SK-N-SH (cell line): ENCODE data around the gene ZNF540. TPM values are rescaled to one million over a fixed set of nuclear protein-coding genes. Genes with fewer than 3 reads are reported as not detected.

ENCODE experiments used
- CTCF ChIA-PET: fragments of 300-600, 350-600 bp; formaldehyde crosslinking; extraction: SDS; loops from one replicate; lab custom pipeline; 2021; lab: Yijun Ruan, JAX
- POLR2A ChIA-PET: fragments of 350-600 bp; sonication (Branson Sonifier 250); formaldehyde crosslinking; extraction: SDS; loops from one replicate; lab custom pipeline; 2020; ENCODE audit warnings: antibody characterized with exemption, inconsistent platforms; lab: Yijun Ruan, JAX
- DNase-seq: peaks from one replicate; pipeline ENCODE4 v3.0.0; 2012
- H2AFZ ChIP-seq: fragments of 200-600 bp; sonication (generic); 2 replicates; pipeline ENCODE4 v1.8.1; 2016; ENCODE audit warnings: antibody characterized with exemption, mild to moderate bottlenecking, low read depth
- H3F3A ChIP-seq: fragments of 200-600 bp; sonication (generic); replicated peaks from 2 replicates; pipeline ENCODE3; 2016; ENCODE audit warnings: antibody characterized with exemption, mild to moderate bottlenecking; ENCODE audit not compliant: insufficient read depth
- H3K27ac ChIP-seq, 2 experiments: fragments of 200-500 bp in 1 of 2; fragments of 200-600 bp in 1 of 2; sonication (Bioruptor generic) in 1 of 2; sonication (generic), shearing (Covaris generic) in 1 of 2; 2 replicates each; pipeline versions ENCODE4 v1.5.1 to v1.6.1; 2014 to 2016; ENCODE audit warnings: low read depth in 2 of 2, inconsistent platforms in 1 of 2, low read length in 1 of 2, mild to moderate bottlenecking in 1 of 2, mixed read lengths in 1 of 2
- H3K27me3 ChIP-seq: fragments of 200-600 bp; sonication (generic), shearing (Covaris generic); 2 replicates; pipeline ENCODE4 v1.6.1; 2016; ENCODE audit warnings: mixed run types; ENCODE audit not compliant: insufficient read depth
- H3K36me3 ChIP-seq, 2 experiments: fragments of 200-500 bp in 1 of 2; fragments of 200-600 bp in 1 of 2; sonication (Bioruptor generic) in 1 of 2; sonication (generic) in 1 of 2; replicated peaks in 1 of 2; 2 replicates each; pipeline versions ENCODE3 to v1.5.1; 2014 to 2016; ENCODE audit warnings: low read length in 1 of 2, mild to moderate bottlenecking in 1 of 2; ENCODE audit not compliant: insufficient read depth in 2 of 2, control insufficient read depth in 1 of 2
- H3K4me1 ChIP-seq, 2 experiments: fragments of 200-500 bp in 1 of 2; fragments of 200-600 bp in 1 of 2; sonication (Bioruptor generic) in 1 of 2; sonication (generic), shearing (Covaris generic) in 1 of 2; 2 replicates each; pipeline versions ENCODE4 v1.5.1 to v1.6.1; 2014 to 2016; ENCODE audit warnings: low read depth in 1 of 2, low read length in 1 of 2, mixed run types in 1 of 2; ENCODE audit not compliant: insufficient read depth in 2 of 2, control insufficient read depth in 1 of 2
- H3K4me2 ChIP-seq: fragments of 200-600 bp; sonication (generic), shearing (Covaris generic); 2 replicates; pipeline ENCODE4 v1.6.1; 2017; ENCODE audit warnings: mixed run types
- H3K4me3 ChIP-seq, 2 experiments: fragments of 200-500 bp in 1 of 2; fragments of 200-600 bp in 1 of 2; sonication (Bioruptor generic) in 1 of 2; sonication (generic), shearing (Covaris generic) in 1 of 2; 2 replicates each; pipeline versions ENCODE4 v1.5.1 to v1.8.1; 2014 to 2016; ENCODE audit warnings: low read depth in 2 of 2, inconsistent platforms in 1 of 2, low read length in 1 of 2, mild to moderate bottlenecking in 1 of 2, mixed read lengths in 1 of 2, moderate library complexity in 1 of 2
- H3K79me2 ChIP-seq: fragments of 200-600 bp; sonication (generic); 2 replicates; pipeline ENCODE4 v1.8.1; 2017; ENCODE audit warnings: mild to moderate bottlenecking; ENCODE audit not compliant: insufficient read depth
- H3K9ac ChIP-seq: fragments of 200-600 bp; sonication (generic); 2 replicates; pipeline ENCODE4 v1.6.1; 2017; ENCODE audit warnings: mixed run types
- H3K9me2 ChIP-seq: fragments of 200-600 bp; sonication (generic); 2 replicates; pipeline ENCODE4 v1.6.1; 2017; ENCODE audit warnings: mixed run types
- H3K9me3 ChIP-seq: fragments of 200-600 bp; sonication (generic); 2 replicates; pipeline ENCODE4 v1.6.1; 2017; ENCODE audit warnings: mixed run types, mild to moderate bottlenecking, moderate library complexity
- H4K20me1 ChIP-seq: fragments of 200-600 bp; sonication (generic); 2 replicates; pipeline ENCODE4 v1.6.1; 2017; ENCODE audit warnings: mild to moderate bottlenecking, mixed run types; ENCODE audit not compliant: insufficient read depth
- CTCF ChIP-seq: fragments of 200-600 bp; sonication (generic); IDR thresholded peaks from 2 replicates; pipeline ENCODE4 v1.6.1; 2017; ENCODE audit warnings: antibody characterized with exemption, mild to moderate bottlenecking, moderate library complexity
- EZH2phosphoT487 ChIP-seq: fragments of 200-600 bp; sonication (generic); IDR thresholded peaks from 2 replicates; pipeline ENCODE4 v1.6.1; 2017; ENCODE audit warnings: low read depth, mixed run types, mild to moderate bottlenecking, antibody characterized with exemption, moderate library complexity, borderline replicate concordance
- FOSL2 ChIP-seq: IDR thresholded peaks from 2 replicates; pipeline ENCODE4 v1.4.0; 2012; ENCODE audit warnings: low read depth, mild to moderate bottlenecking, moderate library complexity, borderline replicate concordance
- FOXJ3 ChIP-seq: sonication (generic); formaldehyde crosslinking; IDR thresholded peaks from 2 replicates; pipeline ENCODE4 v1.5.1; 2020; ENCODE audit warnings: mild to moderate bottlenecking, missing genetic modification reagents
- GABPA ChIP-seq: IDR thresholded peaks from 2 replicates; pipeline ENCODE4 v1.4.0; 2012; ENCODE audit warnings: low read depth, mild to moderate bottlenecking
- GATA2 ChIP-seq: sonication (generic); formaldehyde crosslinking; IDR thresholded peaks from 2 replicates; pipeline ENCODE4 v1.5.0; 2020; ENCODE audit warnings: mild to moderate bottlenecking, missing genetic modification reagents
- MAX ChIP-seq: IDR thresholded peaks from 2 replicates; pipeline ENCODE4 v1.4.0; 2012; ENCODE audit warnings: low read depth
- MEF2A ChIP-seq: IDR thresholded peaks from 2 replicates; pipeline ENCODE4 v1.4.0; 2012; ENCODE audit warnings: low read depth, borderline replicate concordance
- MXI1 ChIP-seq: IDR thresholded peaks from 2 replicates; pipeline ENCODE4 v1.6.1; 2012; ENCODE audit warnings: mild to moderate bottlenecking, low read depth, low read length, improper control_type of control experiment
- NFIC ChIP-seq: IDR thresholded peaks from 2 replicates; pipeline ENCODE4 v1.4.0; 2012; ENCODE audit warnings: borderline replicate concordance
- NRF1 ChIP-seq: IDR thresholded peaks from 2 replicates; pipeline ENCODE4 v1.6.1; 2012; ENCODE audit warnings: low read depth, mild to moderate bottlenecking, low read length
- PBX3 ChIP-seq: IDR thresholded peaks from 2 replicates; pipeline ENCODE4; 2012
- POLR2AphosphoS5 ChIP-seq: IDR thresholded peaks from 2 replicates; pipeline ENCODE4 v1.6.1; 2012; ENCODE audit warnings: low read depth, low read length
- RCOR1 ChIP-seq: fragments of 150-350 bp; IDR thresholded peaks from 2 replicates; pipeline ENCODE4 v1.6.1; 2017; ENCODE audit warnings: antibody characterized with exemption, low read length
- RFX5 ChIP-seq: IDR thresholded peaks from 2 replicates; pipeline ENCODE4 v1.6.1; 2012; ENCODE audit warnings: mild to moderate bottlenecking, improper control_type of control experiment, low read length
- RXRA ChIP-seq: IDR thresholded peaks from 2 replicates; pipeline ENCODE4 v1.4.0; 2012; ENCODE audit warnings: low read depth, mild to moderate bottlenecking, borderline replicate concordance
- SIN3A ChIP-seq: IDR thresholded peaks from 2 replicates; pipeline ENCODE4 v1.6.1; 2012; ENCODE audit warnings: low read depth, mild to moderate bottlenecking, low read length, moderate library complexity, borderline replicate concordance
- TAF1 ChIP-seq: IDR thresholded peaks from 2 replicates; pipeline ENCODE4 v1.6.1; 2012; ENCODE audit warnings: low read depth, mild to moderate bottlenecking, low read length, moderate library complexity, borderline replicate concordance
- TCF12 ChIP-seq: IDR thresholded peaks from 2 replicates; pipeline ENCODE4 v1.4.0; 2012
- TEAD4 ChIP-seq: IDR thresholded peaks from 2 replicates; pipeline ENCODE4 v1.4.0; 2012; ENCODE audit warnings: mild to moderate bottlenecking, borderline replicate concordance; ENCODE audit not compliant: insufficient read depth
- USF2 ChIP-seq: fragments of 150-350 bp; IDR thresholded peaks from 2 replicates; pipeline ENCODE4 v1.6.1; 2017; ENCODE audit warnings: antibody characterized with exemption, low read length, low read depth, borderline replicate concordance
- YY1 ChIP-seq: IDR thresholded peaks from 2 replicates; pipeline ENCODE4 v1.4.0; 2012; ENCODE audit warnings: low read depth, mild to moderate bottlenecking
- polyA plus RNA-seq, 3 experiments: library from polyadenylated mRNA; depleted of rRNA; stranded (reverse); fragments of >200 nt; gene quantifications; 2 replicates each; pipeline ENCODE4 v1.2.3, GENCODE V29; 2012

The ZNF540 gene
- polyA plus RNA-seq, 1 of the 3 experiments (the other 2 are of a cell fraction): 0.08 TPM

- no peaks in the 10 kb centered on the region for H3K27me3 ChIP-seq
- ChIA-PET CTCF (interaction anchor here (1.6 kb wide), 1 partner anchor 14 kb away, joined by 3 read pairs; no protein-coding TSS in a partner anchor), POLR2A (no interaction called here)
- H3K9me2 ChIP-seq: no peaks in the 10 kb centered on the region
- H3F3A ChIP-seq: peaks cover 2% of the 10 kb centered on the region
- no peaks in the 10 kb centered on the region for H4K20me1 ChIP-seq
- H3K9me3 ChIP-seq: peaks cover 64% of the 10 kb centered on the region
- H3K27ac ChIP-seq: no peak overlapping the region
- no peaks in the 10 kb centered on the region for H3K4me1 ChIP-seq
- TF ChIP-seq MAX (no peak), GATA2 (CRISPR knock-in tag) (no peak), GABPA (no peak), YY1 (no peak)
- no peak overlapping the region; a peak in 1 of 4 replicates for H3K4me3 ChIP-seq
- no peak overlapping the region for H2AFZ ChIP-seq
- no peak overlapping the region for H3K4me2 ChIP-seq
- H3K36me3 ChIP-seq: peaks cover 25 to 34% of the 10 kb centered on the region in 2 experiments
- no peak overlapping the region for H3K9ac ChIP-seq
- no peaks in the 10 kb centered on the region for H3K79me2 ChIP-seq
- DNase-seq: no peak
These were observed 29.4 kb upstream of the ZNF540 start for GRCh38 chr19:37565370-37565669.

GRCh38 chr19:37572203-37572602 is 22.5 kb upstream of the ZNF540 start:
- Histone ChIP-seq H3K4me1 (no peaks in the 10 kb centered on the region), H3K27ac (no peak overlapping the region), H4K20me1 (no peaks in the 10 kb centered on the region), H3K36me3 (peaks cover 17 to 22% of the 10 kb centered on the region in 2 experiments), H3K4me3 (no peak overlapping the region), H3K9me3 (peaks cover 15% of the 10 kb centered on the region; the same call in 1 of the 2 replicates), H3K9me2 (no peaks in the 10 kb centered on the region), H3K27me3 (no peaks in the 10 kb centered on the region), H3K9ac (no peak overlapping the region), H3K79me2 (no peaks in the 10 kb centered on the region), H3F3A (no peaks in the 10 kb centered on the region), H2AFZ (no peak overlapping the region), H3K4me2 (no peak overlapping the region)
- DNase-seq: no peak
- ChIA-PET CTCF (interaction anchor here (1.1 kb wide), 1 partner anchor 20 kb away, joined by 3 read pairs; no protein-coding TSS in a partner anchor), POLR2A (no interaction called here)
- TF ChIP-seq NFIC (no peak), SIN3A (no peak), RCOR1 (no peak), USF2 (no peak), EZH2phosphoT487 (no peak), NRF1 (no peak), POLR2AphosphoS5 (no peak), PBX3 (no peak), FOXJ3 (no peak), CTCF (no peak), FOSL2 (no peak), MXI1 (no peak), TCF12 (no peak), TAF1 (no peak), RXRA (no peak), TEAD4 (no peak), MAX (no peak), GATA2 (CRISPR knock-in tag) (no peak), MEF2A (no peak), RFX5 (no peak)
